Activated B cell treated with CpG ODN at 0.5 μM for 24 hours (primary cell): Measurements from ENCODE around the gene CCDC78. TPM values are rescaled to one million over a fixed set of nuclear protein-coding genes. Genes with fewer than 3 reads are reported as not detected.

ENCODE experiments used
- ATAC-seq: fragments of 200-7000 bp; cut with Tn5 transposase; one replicate; pipeline ENCODE4 v1.10.0; 2021; ENCODE audit warnings: low read depth, mild to moderate bottlenecking, moderate library complexity
- CTCF ChIA-PET: fragments of 350-600 bp; sonication (Branson Sonifier 250); formaldehyde crosslinking; loops from one replicate; lab custom pipeline; 2021; ENCODE audit warnings: antibody characterized with exemption; lab: Charles Lee
- POLR2A ChIA-PET: fragments of 350-600 bp; sonication (Branson Sonifier 250); formaldehyde crosslinking; loops from one replicate; lab custom pipeline; 2021; ENCODE audit warnings: antibody characterized with exemption; lab: Charles Lee
- DNase-seq: peaks from one replicate; pipeline ENCODE4 v3.0.0; 2022
- H3K27ac Mint-ChIP-seq: one replicate; pipeline ENCODE4 v1.8.0; 2020; ENCODE audit warnings: mixed read lengths
- H3K27me3 Mint-ChIP-seq: one replicate; pipeline ENCODE4 v1.8.0; 2021; ENCODE audit warnings: mixed read lengths
- H3K36me3 Mint-ChIP-seq: one replicate; pipeline ENCODE4 v1.8.0; 2021; ENCODE audit warnings: low read depth, mixed read lengths
- H3K4me1 Mint-ChIP-seq: one replicate; pipeline ENCODE4 v1.8.0; 2021; ENCODE audit warnings: mixed read lengths
- H3K4me3 Mint-ChIP-seq: one replicate; pipeline ENCODE4 v1.8.0; 2020; ENCODE audit warnings: mild to moderate bottlenecking, mixed read lengths
- H3K9me3 Mint-ChIP-seq: one replicate; pipeline ENCODE4 v1.8.0; 2020; ENCODE audit warnings: mixed read lengths
- CTCF ChIP-seq: fragments of 200-600 bp; IDR thresholded peaks from one replicate; pipeline ENCODE4 v1.8.0; 2022; ENCODE audit warnings: antibody characterized with exemption, mild to moderate bottlenecking
- intact Hi-C: fragments of 100-400 bp; cut with micrococcal nuclease; formaldehyde crosslinking; loops from one replicate; pipeline ENCODE4 v1.15.1; 2024
- total RNA-seq: library from RNA; stranded (reverse); gene quantifications from 2 replicates; pipeline ENCODE4 v1.2.3, GENCODE V29; 2022

CCDC78 gene
- total RNA-seq, 1 donor from 2014 or later, result 4.8 TPM

GRCh38 chr16:695355-696089, 30.7 kb downstream of the CCDC78 start:
- peak; percentile 47 for DNase-seq
- ATAC-seq, result peak; percentile 78
- intact Hi-C loops, result no loop called here
- H3K9me3 Mint-ChIP-seq, result no peaks in the 10 kb centered on the region
- H3K36me3 Mint-ChIP-seq, result no peaks in the 10 kb centered on the region
- CTCF ChIA-PET, result interaction anchor here (2.1 kb wide), 1 partner anchor 17 kb away, joined by 8 read pairs; no protein-coding TSS in a partner anchor
- no peak overlapping the region for H3K27ac Mint-ChIP-seq
- H3K4me3 Mint-ChIP-seq, result peak overlapping the region; percentile 76
- TF ChIP-seq CTCF, result no peak
- H3K27me3 Mint-ChIP-seq, result peaks cover 22% of the 10 kb centered on the region
- H3K4me1 Mint-ChIP-seq, result peaks cover 21% of the 10 kb centered on the region
- POLR2A ChIA-PET, result interaction anchor here (0.8 to 2.0 kb wide), 4 partner anchors 11 to 45 kb away, joined by 3 to 8 read pairs (median 3); partner anchors contain the start of genes ANTKMT, CIAO3, JMJD8 and METRN

GRCh38 chr16:694863-695354, 31.3 kb downstream of the CCDC78 start:
- intact Hi-C loops, result no loop called here
- Mint-ChIP-seq H3K9me3 (no peaks in the 10 kb centered on the region), H3K4me3 (peak overlapping the region; percentile 7), H3K27ac (no peak overlapping the region), H3K36me3 (peaks cover 4% of the 10 kb centered on the region), H3K4me1 (peaks cover 26% of the 10 kb centered on the region), H3K27me3 (peaks cover 20% of the 10 kb centered on the region)
- no peak for TF ChIP-seq CTCF
- ATAC-seq, result no peak
- ChIA-PET POLR2A (interaction anchor here (1.0 to 2.0 kb wide), 3 partner anchors 11 to 26 kb away, joined by 3 to 8 read pairs (median 3); partner anchors contain the start of genes ANTKMT, JMJD8 and METRN), CTCF (interaction anchor here (2.1 kb wide), 1 partner anchor 17 kb away, joined by 8 read pairs; no protein-coding TSS in a partner anchor)
- no peak for DNase-seq

- H3K36me3 Mint-ChIP-seq, result peaks cover 5% of the 10 kb centered on the region
- H3K27ac Mint-ChIP-seq, result no peak overlapping the region
- ChIA-PET CTCF (interaction anchor here (2.1 kb wide), 1 partner anchor 18 kb away, joined by 8 read pairs; no protein-coding TSS in a partner anchor), POLR2A (interaction anchor here (1.4 to 2.0 kb wide), 2 partner anchors 10 to 21 kb away, joined by 3 to 8 read pairs; partner anchors contain the start of genes JMJD8 and METRN)
- no peak for TF ChIP-seq CTCF
- peaks cover 18% of the 10 kb centered on the region for H3K27me3 Mint-ChIP-seq
- peaks cover 32% of the 10 kb centered on the region for H3K4me1 Mint-ChIP-seq
- H3K4me3 Mint-ChIP-seq, result peak overlapping the region; percentile 60
- intact Hi-C loops, result no loop called here
- DNase-seq (no peak), ATAC-seq (no peak)
- no peaks in the 10 kb centered on the region for H3K9me3 Mint-ChIP-seq
Measured at GRCh38 chr16:694187-694862, 31.9 kb downstream of the CCDC78 start.

GRCh38 chr16:693766-694165, 32.5 kb downstream of the CCDC78 start:
- ChIA-PET POLR2A (interaction anchor here (1.2 kb wide), 1 partner anchor 10 kb away, joined by 3 read pairs; the partner anchor contains the start of gene JMJD8), CTCF (interaction anchor here (2.1 kb wide), 1 partner anchor 18 kb away, joined by 8 read pairs; no protein-coding TSS in a partner anchor)
- Mint-ChIP-seq H3K4me1 (peaks cover 36% of the 10 kb centered on the region), H3K9me3 (no peaks in the 10 kb centered on the region), H3K27ac (no peak overlapping the region), H3K4me3 (no peak overlapping the region), H3K27me3 (peaks cover 17% of the 10 kb centered on the region), H3K36me3 (peaks cover 5% of the 10 kb centered on the region)
- DNase-seq (no peak), ATAC-seq (no peak)
- TF ChIP-seq CTCF, result no peak
- intact Hi-C loops, result no loop called here
